WTC11 (cell line): ENCODE data around the gene CSNK2A2. TPM values are rescaled to one million over a fixed set of nuclear protein-coding genes. Genes with fewer than 3 reads are reported as not detected.

Experiments used
- ATAC-seq: fragments of 200-7000 bp; cut with Tn5 transposase; 2 replicates; pipeline ENCODE4 v1.10.0; 2021; ENCODE audit warnings: mild to moderate bottlenecking, moderate library complexity
- CTCF ChIA-PET: fragments of 300-600 bp; sonication (Branson Sonifier 250); formaldehyde crosslinking; loops from one replicate; lab custom pipeline; 2021; ENCODE audit warnings: antibody characterized with exemption; lab: Charles Lee
- POLR2A ChIA-PET: fragments of 350-600 bp; sonication (Branson Sonifier 250); formaldehyde crosslinking; loops from one replicate; lab custom pipeline; 2021; ENCODE audit warnings: antibody characterized with exemption; lab: Charles Lee
- DNase-seq: peaks from one replicate; pipeline ENCODE4 v3.0.0; 2021; ENCODE audit warnings: low spot score
- H3K27ac Mint-ChIP-seq: 2 replicates; pipeline ENCODE4 v1.8.0; 2021; ENCODE audit warnings: mixed read lengths
- H3K27me3 Mint-ChIP-seq: 2 replicates; pipeline ENCODE4 v1.8.0; 2021; ENCODE audit warnings: low read depth, mild to moderate bottlenecking, moderate library complexity, mixed read lengths
- H3K36me3 Mint-ChIP-seq: 2 replicates; pipeline ENCODE4 v1.8.0; 2021; ENCODE audit warnings: mixed read lengths
- H3K4me1 Mint-ChIP-seq: 2 replicates; pipeline ENCODE4 v1.8.0; 2022; ENCODE audit warnings: mixed read lengths
- H3K4me3 Mint-ChIP-seq: 2 replicates; pipeline ENCODE4 v1.8.0; 2021; ENCODE audit warnings: mild to moderate bottlenecking, moderate library complexity, mixed read lengths
- H3K9me3 Mint-ChIP-seq: 2 replicates; pipeline ENCODE4 v1.8.0; 2021; ENCODE audit warnings: mixed read lengths
- CREB1 ChIP-seq: sonication (generic); formaldehyde crosslinking; IDR thresholded peaks from 2 replicates; pipeline ENCODE4 v1.8.0; 2023; ENCODE audit warnings: mild to moderate bottlenecking, missing genetic modification reagents
- ESRRA ChIP-seq: sonication (generic); formaldehyde crosslinking; IDR thresholded peaks from 2 replicates; pipeline ENCODE4 v1.8.1; 2022; ENCODE audit warnings: mild to moderate bottlenecking, missing genetic modification reagents, borderline replicate concordance
- FOXK1 ChIP-seq: sonication (generic); formaldehyde crosslinking; IDR thresholded peaks from 2 replicates; pipeline ENCODE4 v1.8.0; 2022; ENCODE audit warnings: mild to moderate bottlenecking, moderate library complexity, missing genetic modification reagents
- FOXP1 ChIP-seq: sonication (generic); formaldehyde crosslinking; IDR thresholded peaks from 2 replicates; pipeline ENCODE4 v1.8.0; 2022; ENCODE audit warnings: missing genetic modification reagents, mild to moderate bottlenecking, moderate library complexity, borderline replicate concordance
- HMGA2 ChIP-seq: fragments of 250-450 bp; sonication (Bioruptor Pico); IDR thresholded peaks from 2 replicates; pipeline ENCODE4 v1.4.0; 2021; ENCODE audit warnings: mild to moderate bottlenecking, moderate library complexity
- JAZF1 ChIP-seq: fragments of 250-450 bp; sonication (Bioruptor Pico); IDR thresholded peaks from 2 replicates; pipeline ENCODE4 v1.9.0; 2021; ENCODE audit warnings: moderate library complexity, mild to moderate bottlenecking, inconsistent platforms
- MYBL2 ChIP-seq: sonication (generic); formaldehyde crosslinking; IDR thresholded peaks from 2 replicates; pipeline ENCODE4 v1.8.1; 2023; ENCODE audit warnings: mild to moderate bottlenecking, moderate library complexity, missing genetic modification reagents
- RORB ChIP-seq: fragments of 250-450 bp; sonication (Bioruptor Pico); IDR thresholded peaks from 2 replicates; pipeline ENCODE4 v1.9.0; 2021; ENCODE audit warnings: mild to moderate bottlenecking
- ZNF416 ChIP-seq: fragments of 250-450 bp; sonication (Bioruptor Pico); IDR thresholded peaks from 2 replicates; pipeline ENCODE4 v1.9.0; 2021; ENCODE audit warnings: mild to moderate bottlenecking, inconsistent platforms
- ZNF423 ChIP-seq: fragments of 250-450 bp; sonication (Bioruptor Pico); IDR thresholded peaks from 2 replicates; pipeline ENCODE4 v2.1.2; 2022; ENCODE audit warnings: mild to moderate bottlenecking, moderate library complexity
- total RNA-seq: library from RNA; stranded (reverse); gene quantifications from 3 replicates; pipeline ENCODE4 v1.2.3, GENCODE V29; 2021
- TF ChIP-seq, protein P1 (sequence below): sonication (generic); formaldehyde crosslinking; IDR thresholded peaks from 2 replicates; pipeline ENCODE4 v1.8.1; 2023; ENCODE audit warnings: mild to moderate bottlenecking, missing genetic modification reagents, borderline replicate concordance
- TF ChIP-seq, protein P2 (sequence below): sonication (generic); formaldehyde crosslinking; IDR thresholded peaks from 2 replicates; pipeline ENCODE4 v1.8.1; 2023; ENCODE audit warnings: mild to moderate bottlenecking, missing genetic modification reagents
- TF ChIP-seq, protein P3 (sequence below): fragments of 250-450 bp; sonication (Bioruptor Pico); IDR thresholded peaks from 2 replicates; pipeline ENCODE4 v1.8.0; 2021; ENCODE audit warnings: mild to moderate bottlenecking
- TF ChIP-seq, protein P4 (sequence below): sonication (generic); formaldehyde crosslinking; IDR thresholded peaks from 2 replicates; pipeline ENCODE4 v1.8.1; 2023; ENCODE audit warnings: mild to moderate bottlenecking, moderate library complexity, missing genetic modification reagents
- TF ChIP-seq, protein P5 (sequence below): sonication (generic); formaldehyde crosslinking; conservative IDR thresholded peaks from 2 replicates; pipeline ENCODE4 v1.8.1; 2023; ENCODE audit warnings: mild to moderate bottlenecking, low read depth, missing genetic modification reagents, moderate library complexity
- TF ChIP-seq, protein P6 (sequence below): fragments of 200-600 bp; IDR thresholded peaks from 2 replicates; pipeline ENCODE4 v1.8.0; 2022; ENCODE audit warnings: antibody characterized with exemption
- TF ChIP-seq, protein P7 (sequence below): sonication (generic); formaldehyde crosslinking; IDR thresholded peaks from 2 replicates; pipeline ENCODE4 v1.8.0; 2022; ENCODE audit warnings: missing genetic modification reagents

CSNK2A2 gene
- total RNA-seq, 1 experiment from 2014 or later = 114 TPM

DNA sequence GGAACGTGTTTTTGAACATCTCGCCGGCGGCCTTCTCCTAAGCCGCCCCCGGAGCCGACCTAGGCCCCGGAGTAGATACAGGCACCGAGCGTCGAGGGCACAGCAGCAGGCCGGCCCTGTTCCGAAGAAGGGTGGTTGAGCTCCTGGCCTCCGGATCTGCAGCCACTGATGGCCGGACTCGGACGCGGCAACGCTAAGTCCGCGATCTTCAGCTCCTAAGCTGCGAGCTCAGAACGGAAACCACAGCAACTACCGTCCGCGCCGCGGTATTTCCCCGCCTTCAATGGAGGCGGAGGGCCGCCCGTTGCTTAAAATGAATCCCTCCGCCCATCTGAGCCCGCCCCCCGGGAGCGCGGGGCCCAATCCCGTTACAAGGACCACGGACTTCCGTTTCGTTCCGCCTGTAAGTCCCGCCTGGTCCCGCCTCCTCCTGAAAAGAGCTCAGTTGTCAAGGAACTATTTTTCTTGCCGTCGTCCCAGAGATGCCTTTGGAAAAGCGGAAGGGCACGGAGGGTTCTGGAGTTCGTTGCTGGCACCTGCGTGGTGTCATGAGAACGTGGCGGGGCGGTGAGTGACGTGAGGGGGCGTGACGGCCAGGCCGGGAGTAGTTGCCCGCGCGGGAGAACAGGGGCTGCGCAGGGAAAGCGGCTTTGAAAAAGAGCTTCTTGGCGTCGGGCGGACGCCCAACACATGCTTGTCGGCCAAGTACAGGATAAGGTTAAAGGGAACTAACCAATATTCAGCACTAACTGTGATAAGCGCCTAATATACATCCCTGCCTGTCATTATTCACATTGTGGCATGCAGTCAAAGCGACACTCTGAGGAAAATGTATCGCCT, 68.6 kb downstream of the CSNK2A2 start, which contains the start of gene CFAP20 (continued):
- TF ChIP-seq, protein P1, sequence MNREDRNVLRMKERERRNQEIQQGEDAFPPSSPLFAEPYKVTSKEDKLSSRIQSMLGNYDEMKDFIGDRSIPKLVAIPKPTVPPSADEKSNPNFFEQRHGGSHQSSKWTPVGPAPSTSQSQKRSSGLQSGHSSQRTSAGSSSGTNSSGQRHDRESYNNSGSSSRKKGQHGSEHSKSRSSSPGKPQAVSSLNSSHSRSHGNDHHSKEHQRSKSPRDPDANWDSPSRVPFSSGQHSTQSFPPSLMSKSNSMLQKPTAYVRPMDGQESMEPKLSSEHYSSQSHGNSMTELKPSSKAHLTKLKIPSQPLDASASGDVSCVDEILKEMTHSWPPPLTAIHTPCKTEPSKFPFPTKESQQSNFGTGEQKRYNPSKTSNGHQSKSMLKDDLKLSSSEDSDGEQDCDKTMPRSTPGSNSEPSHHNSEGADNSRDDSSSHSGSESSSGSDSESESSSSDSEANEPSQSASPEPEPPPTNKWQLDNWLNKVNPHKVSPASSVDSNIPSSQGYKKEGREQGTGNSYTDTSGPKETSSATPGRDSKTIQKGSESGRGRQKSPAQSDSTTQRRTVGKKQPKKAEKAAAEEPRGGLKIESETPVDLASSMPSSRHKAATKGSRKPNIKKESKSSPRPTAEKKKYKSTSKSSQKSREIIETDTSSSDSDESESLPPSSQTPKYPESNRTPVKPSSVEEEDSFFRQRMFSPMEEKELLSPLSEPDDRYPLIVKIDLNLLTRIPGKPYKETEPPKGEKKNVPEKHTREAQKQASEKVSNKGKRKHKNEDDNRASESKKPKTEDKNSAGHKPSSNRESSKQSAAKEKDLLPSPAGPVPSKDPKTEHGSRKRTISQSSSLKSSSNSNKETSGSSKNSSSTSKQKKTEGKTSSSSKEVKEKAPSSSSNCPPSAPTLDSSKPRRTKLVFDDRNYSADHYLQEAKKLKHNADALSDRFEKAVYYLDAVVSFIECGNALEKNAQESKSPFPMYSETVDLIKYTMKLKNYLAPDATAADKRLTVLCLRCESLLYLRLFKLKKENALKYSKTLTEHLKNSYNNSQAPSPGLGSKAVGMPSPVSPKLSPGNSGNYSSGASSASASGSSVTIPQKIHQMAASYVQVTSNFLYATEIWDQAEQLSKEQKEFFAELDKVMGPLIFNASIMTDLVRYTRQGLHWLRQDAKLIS (CRISPR knock-in tag) = no peak
- TF ChIP-seq HMGA2 (CRISPR knock-in tag) = no peak
- TF ChIP-seq JAZF1 (CRISPR knock-in tag) = no peak
- TF ChIP-seq, protein P2, sequence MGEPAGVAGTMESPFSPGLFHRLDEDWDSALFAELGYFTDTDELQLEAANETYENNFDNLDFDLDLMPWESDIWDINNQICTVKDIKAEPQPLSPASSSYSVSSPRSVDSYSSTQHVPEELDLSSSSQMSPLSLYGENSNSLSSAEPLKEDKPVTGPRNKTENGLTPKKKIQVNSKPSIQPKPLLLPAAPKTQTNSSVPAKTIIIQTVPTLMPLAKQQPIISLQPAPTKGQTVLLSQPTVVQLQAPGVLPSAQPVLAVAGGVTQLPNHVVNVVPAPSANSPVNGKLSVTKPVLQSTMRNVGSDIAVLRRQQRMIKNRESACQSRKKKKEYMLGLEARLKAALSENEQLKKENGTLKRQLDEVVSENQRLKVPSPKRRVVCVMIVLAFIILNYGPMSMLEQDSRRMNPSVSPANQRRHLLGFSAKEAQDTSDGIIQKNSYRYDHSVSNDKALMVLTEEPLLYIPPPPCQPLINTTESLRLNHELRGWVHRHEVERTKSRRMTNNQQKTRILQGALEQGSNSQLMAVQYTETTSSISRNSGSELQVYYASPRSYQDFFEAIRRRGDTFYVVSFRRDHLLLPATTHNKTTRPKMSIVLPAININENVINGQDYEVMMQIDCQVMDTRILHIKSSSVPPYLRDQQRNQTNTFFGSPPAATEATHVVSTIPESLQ (CRISPR knock-in tag) = no peak

DNA sequence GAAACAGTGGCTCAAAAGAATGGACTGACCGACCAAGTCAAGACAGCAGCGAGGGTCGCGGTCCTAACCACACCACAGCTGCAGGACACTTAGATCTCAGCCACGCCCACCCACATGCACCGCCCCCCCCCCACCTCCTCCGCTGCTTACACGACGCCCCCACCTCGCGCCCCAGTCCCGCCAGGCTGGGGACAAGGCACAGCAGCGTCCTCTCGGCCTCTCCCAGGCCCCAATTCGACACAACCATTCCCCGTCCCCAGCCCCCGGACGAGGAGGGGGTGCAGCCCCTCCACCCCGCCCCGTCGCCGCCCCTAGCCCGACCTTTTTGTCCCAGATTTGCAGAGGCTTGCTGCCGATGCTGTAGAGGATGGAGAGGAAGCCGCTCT, 69.2 kb downstream of the CSNK2A2 start:
- H3K27ac Mint-ChIP-seq = peak overlapping the region; percentile 83
- no peaks in the 10 kb centered on the region for H3K9me3 Mint-ChIP-seq
- CTCF ChIA-PET = interaction anchor here (0.6 to 2.3 kb wide), 26 partner anchors 9 to 359 kb away, joined by 3 to 38 read pairs (median 4); partner anchors contain the start of gene MMP15
- ATAC-seq (no peak; the same call in 1 of the 2 replicates), DNase-seq (peak; percentile 40)
- H3K4me3 Mint-ChIP-seq = peak overlapping the region; percentile 87
- H3K27me3 Mint-ChIP-seq = no peaks in the 10 kb centered on the region; the same call in 1 of the 2 replicates
- no peaks in the 10 kb centered on the region for H3K36me3 Mint-ChIP-seq
- H3K4me1 Mint-ChIP-seq = peaks cover 29% of the 10 kb centered on the region
- POLR2A ChIA-PET = interaction anchor here (0.8 to 2.9 kb wide), 11 partner anchors 8 to 256 kb away, joined by 3 to 29 read pairs (median 3); partner anchors contain the start of genes MMP15 and USB1
- TF ChIP-seq CREB1 (CRISPR knock-in tag) = no peak
- no peak for TF ChIP-seq FOXK1 (CRISPR knock-in tag)
- no peak for TF ChIP-seq FOXP1 (CRISPR knock-in tag)
- TF ChIP-seq, protein P3, sequence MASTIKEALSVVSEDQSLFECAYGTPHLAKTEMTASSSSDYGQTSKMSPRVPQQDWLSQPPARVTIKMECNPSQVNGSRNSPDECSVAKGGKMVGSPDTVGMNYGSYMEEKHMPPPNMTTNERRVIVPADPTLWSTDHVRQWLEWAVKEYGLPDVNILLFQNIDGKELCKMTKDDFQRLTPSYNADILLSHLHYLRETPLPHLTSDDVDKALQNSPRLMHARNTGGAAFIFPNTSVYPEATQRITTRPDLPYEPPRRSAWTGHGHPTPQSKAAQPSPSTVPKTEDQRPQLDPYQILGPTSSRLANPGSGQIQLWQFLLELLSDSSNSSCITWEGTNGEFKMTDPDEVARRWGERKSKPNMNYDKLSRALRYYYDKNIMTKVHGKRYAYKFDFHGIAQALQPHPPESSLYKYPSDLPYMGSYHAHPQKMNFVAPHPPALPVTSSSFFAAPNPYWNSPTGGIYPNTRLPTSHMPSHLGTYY (CRISPR knock-in tag) = no peak
- TF ChIP-seq, protein P4, sequence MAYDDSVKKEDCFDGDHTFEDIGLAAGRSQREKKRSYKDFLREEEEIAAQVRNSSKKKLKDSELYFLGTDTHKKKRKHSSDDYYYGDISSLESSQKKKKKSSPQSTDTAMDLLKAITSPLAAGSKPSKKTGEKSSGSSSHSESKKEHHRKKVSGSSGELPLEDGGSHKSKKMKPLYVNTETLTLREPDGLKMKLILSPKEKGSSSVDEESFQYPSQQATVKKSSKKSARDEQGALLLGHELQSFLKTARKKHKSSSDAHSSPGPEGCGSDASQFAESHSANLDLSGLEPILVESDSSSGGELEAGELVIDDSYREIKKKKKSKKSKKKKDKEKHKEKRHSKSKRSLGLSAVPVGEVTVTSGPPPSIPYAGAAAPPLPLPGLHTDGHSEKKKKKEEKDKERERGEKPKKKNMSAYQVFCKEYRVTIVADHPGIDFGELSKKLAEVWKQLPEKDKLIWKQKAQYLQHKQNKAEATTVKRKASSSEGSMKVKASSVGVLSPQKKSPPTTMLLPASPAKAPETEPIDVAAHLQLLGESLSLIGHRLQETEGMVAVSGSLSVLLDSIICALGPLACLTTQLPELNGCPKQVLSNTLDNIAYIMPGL (CRISPR knock-in tag) = no peak
- no peak for TF ChIP-seq MYBL2 (CRISPR knock-in tag)
- TF ChIP-seq, protein P5, sequence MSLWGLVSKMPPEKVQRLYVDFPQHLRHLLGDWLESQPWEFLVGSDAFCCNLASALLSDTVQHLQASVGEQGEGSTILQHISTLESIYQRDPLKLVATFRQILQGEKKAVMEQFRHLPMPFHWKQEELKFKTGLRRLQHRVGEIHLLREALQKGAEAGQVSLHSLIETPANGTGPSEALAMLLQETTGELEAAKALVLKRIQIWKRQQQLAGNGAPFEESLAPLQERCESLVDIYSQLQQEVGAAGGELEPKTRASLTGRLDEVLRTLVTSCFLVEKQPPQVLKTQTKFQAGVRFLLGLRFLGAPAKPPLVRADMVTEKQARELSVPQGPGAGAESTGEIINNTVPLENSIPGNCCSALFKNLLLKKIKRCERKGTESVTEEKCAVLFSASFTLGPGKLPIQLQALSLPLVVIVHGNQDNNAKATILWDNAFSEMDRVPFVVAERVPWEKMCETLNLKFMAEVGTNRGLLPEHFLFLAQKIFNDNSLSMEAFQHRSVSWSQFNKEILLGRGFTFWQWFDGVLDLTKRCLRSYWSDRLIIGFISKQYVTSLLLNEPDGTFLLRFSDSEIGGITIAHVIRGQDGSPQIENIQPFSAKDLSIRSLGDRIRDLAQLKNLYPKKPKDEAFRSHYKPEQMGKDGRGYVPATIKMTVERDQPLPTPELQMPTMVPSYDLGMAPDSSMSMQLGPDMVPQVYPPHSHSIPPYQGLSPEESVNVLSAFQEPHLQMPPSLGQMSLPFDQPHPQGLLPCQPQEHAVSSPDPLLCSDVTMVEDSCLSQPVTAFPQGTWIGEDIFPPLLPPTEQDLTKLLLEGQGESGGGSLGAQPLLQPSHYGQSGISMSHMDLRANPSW (CRISPR knock-in tag) = no peak
- no peak for TF ChIP-seq ESRRA
- no peak for TF ChIP-seq HMGA2 (CRISPR knock-in tag)
- no peak for TF ChIP-seq ZNF423
- TF ChIP-seq, protein P6, sequence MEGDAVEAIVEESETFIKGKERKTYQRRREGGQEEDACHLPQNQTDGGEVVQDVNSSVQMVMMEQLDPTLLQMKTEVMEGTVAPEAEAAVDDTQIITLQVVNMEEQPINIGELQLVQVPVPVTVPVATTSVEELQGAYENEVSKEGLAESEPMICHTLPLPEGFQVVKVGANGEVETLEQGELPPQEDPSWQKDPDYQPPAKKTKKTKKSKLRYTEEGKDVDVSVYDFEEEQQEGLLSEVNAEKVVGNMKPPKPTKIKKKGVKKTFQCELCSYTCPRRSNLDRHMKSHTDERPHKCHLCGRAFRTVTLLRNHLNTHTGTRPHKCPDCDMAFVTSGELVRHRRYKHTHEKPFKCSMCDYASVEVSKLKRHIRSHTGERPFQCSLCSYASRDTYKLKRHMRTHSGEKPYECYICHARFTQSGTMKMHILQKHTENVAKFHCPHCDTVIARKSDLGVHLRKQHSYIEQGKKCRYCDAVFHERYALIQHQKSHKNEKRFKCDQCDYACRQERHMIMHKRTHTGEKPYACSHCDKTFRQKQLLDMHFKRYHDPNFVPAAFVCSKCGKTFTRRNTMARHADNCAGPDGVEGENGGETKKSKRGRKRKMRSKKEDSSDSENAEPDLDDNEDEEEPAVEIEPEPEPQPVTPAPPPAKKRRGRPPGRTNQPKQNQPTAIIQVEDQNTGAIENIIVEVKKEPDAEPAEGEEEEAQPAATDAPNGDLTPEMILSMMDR = no peak
- no peak for TF ChIP-seq RORB (CRISPR knock-in tag)
- TF ChIP-seq, protein P7, sequence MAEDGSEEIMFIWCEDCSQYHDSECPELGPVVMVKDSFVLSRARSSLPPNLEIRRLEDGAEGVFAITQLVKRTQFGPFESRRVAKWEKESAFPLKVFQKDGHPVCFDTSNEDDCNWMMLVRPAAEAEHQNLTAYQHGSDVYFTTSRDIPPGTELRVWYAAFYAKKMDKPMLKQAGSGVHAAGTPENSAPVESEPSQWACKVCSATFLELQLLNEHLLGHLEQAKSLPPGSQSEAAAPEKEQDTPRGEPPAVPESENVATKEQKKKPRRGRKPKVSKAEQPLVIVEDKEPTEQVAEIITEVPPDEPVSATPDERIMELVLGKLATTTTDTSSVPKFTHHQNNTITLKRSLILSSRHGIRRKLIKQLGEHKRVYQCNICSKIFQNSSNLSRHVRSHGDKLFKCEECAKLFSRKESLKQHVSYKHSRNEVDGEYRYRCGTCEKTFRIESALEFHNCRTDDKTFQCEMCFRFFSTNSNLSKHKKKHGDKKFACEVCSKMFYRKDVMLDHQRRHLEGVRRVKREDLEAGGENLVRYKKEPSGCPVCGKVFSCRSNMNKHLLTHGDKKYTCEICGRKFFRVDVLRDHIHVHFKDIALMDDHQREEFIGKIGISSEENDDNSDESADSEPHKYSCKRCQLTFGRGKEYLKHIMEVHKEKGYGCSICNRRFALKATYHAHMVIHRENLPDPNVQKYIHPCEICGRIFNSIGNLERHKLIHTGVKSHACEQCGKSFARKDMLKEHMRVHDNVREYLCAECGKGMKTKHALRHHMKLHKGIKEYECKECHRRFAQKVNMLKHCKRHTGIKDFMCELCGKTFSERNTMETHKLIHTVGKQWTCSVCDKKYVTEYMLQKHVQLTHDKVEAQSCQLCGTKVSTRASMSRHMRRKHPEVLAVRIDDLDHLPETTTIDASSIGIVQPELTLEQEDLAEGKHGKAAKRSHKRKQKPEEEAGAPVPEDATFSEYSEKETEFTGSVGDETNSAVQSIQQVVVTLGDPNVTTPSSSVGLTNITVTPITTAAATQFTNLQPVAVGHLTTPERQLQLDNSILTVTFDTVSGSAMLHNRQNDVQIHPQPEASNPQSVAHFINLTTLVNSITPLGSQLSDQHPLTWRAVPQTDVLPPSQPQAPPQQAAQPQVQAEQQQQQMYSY = no peak
- TF ChIP-seq ZNF416 (CRISPR knock-in tag) = no peak
